Measurements from ENCODE around the gene ACOT7. TPM values are rescaled to one million over a fixed set of nuclear protein-coding genes. Genes with fewer than 3 reads are reported as not detected.

The ACOT7 gene
- total and polyA plus RNA-seq, 7 donors: 2.3 to 12.4 (median 4.1) TPM

- intact Hi-C loops (cut with DNase I): no loop called here
- no peaks in the 10 kb centered on the region for H3K36me3 ChIP-seq (ENCODE audit: insufficient read depth in 1 of 2, low read depth in 1 of 2)
Measured at GRCh38 chr1:6321205-6321604, 72.4 kb downstream of the ACOT7 start.

GRCh38 chr1:6317098-6317760 is 76.3 kb downstream of the ACOT7 start:
- DNase-seq (no peak), ATAC-seq (no peak)
- H3K4me1 ChIP-seq: no peaks in the 10 kb centered on the region
- no peak overlapping the region for H3K4me3 ChIP-seq
- TF ChIP-seq CTCF (IDR thresholded peaks at IDR 0.05): no peak
- no peaks in the 10 kb centered on the region for H3K27me3 ChIP-seq (ENCODE audit: insufficient read depth in 3 of 3, low read length in 2 of 3)
- no peaks in the 10 kb centered on the region for H3K36me3 ChIP-seq (ENCODE audit: insufficient read depth in 1 of 2, low read depth in 1 of 2)
- no peak overlapping the region for H3K27ac ChIP-seq
- intact Hi-C loops (cut with DNase I): no loop called here
- WGBS, 3 donors: 83 to 86% (median 85%) methylated on average over 10 to 11 of the region's 11 CpGs
- no peaks in the 10 kb centered on the region for H3K9me3 ChIP-seq

More at GRCh38 chr1:6321205-6321604, 72.4 kb downstream of the ACOT7 start:
- ATAC-seq (no peak), DNase-seq (no peak)
- no peak overlapping the region for H3K27ac ChIP-seq
- no peaks in the 10 kb centered on the region for H3K27me3 ChIP-seq (ENCODE audit: insufficient read depth in 3 of 3, low read length in 2 of 3)
- H3K4me1 ChIP-seq: no peaks in the 10 kb centered on the region
- H3K4me3 ChIP-seq: no peak overlapping the region
- 85 to 90% (median 86%) methylated on average over 8 of the region's 8 CpGs for WGBS, 3 donors
- TF ChIP-seq CTCF (IDR thresholded peaks at IDR 0.05): no peak
- H3K9me3 ChIP-seq: no peaks in the 10 kb centered on the region

- 63 to 77% (median 66%) methylated on average over 14 of the region's 14 CpGs for WGBS, 3 donors
Measured at GRCh38 chr1:6316240-6317097, 77.1 kb downstream of the ACOT7 start.

GRCh38 chr1:6314503-6314902 is 79.1 kb downstream of the ACOT7 start:
- no peak overlapping the region for H3K4me3 ChIP-seq
- no peak overlapping the region for H3K27ac ChIP-seq
- intact Hi-C loops (cut with DNase I): no loop called here
- no peaks in the 10 kb centered on the region for H3K27me3 ChIP-seq (ENCODE audit: insufficient read depth in 3 of 3, low read length in 2 of 3)
- 95 to 98% (median 96%) methylated on average over 12 of the region's 12 CpGs for WGBS, 3 donors
- no peaks in the 10 kb centered on the region for H3K4me1 ChIP-seq
- ATAC-seq: no peak
- no peak for DNase-seq
- H3K9me3 ChIP-seq: no peaks in the 10 kb centered on the region
- no peak for TF ChIP-seq CTCF (IDR thresholded peaks at IDR 0.05)
- no peaks in the 10 kb centered on the region for H3K36me3 ChIP-seq (ENCODE audit: insufficient read depth in 1 of 2, low read depth in 1 of 2)

More at GRCh38 chr1:6316240-6317097, 77.1 kb downstream of the ACOT7 start:
- no peak for ATAC-seq
- H3K4me3 ChIP-seq: no peak overlapping the region
- H3K27me3 ChIP-seq (ENCODE audit: insufficient read depth in 3 of 3, low read length in 2 of 3): no peaks in the 10 kb centered on the region
- H3K27ac ChIP-seq: no peak overlapping the region
- no peak for TF ChIP-seq CTCF (IDR thresholded peaks at IDR 0.05)
- DNase-seq: no peak
- no peaks in the 10 kb centered on the region for H3K4me1 ChIP-seq
- no peaks in the 10 kb centered on the region for H3K36me3 ChIP-seq (ENCODE audit: insufficient read depth in 1 of 2, low read depth in 1 of 2)
- no peaks in the 10 kb centered on the region for H3K9me3 ChIP-seq
- intact Hi-C loops (cut with DNase I): no loop called here

Measured in psoas muscle (tissue), 8 donors.